HG03558 (cell line): ENCODE data around the gene ANP32A.

Experiments used
- ATAC-seq: cut with Tn5 transposase; IDR thresholded peaks from one replicate; pipeline ENCODE4 v1.9.1; 2021; ENCODE audit warnings: moderate number of reproducible peaks; ENCODE audit not compliant: unreplicated experiment; ENCODE audit errors: extremely low read depth

Gene ANP32A

GRCh38 chr15:68800875-68801274 is 19.8 kb downstream of the ANP32A start:
- ATAC-seq = no peak

- ATAC-seq = no peak
These were observed 22.2 kb downstream of the ANP32A start for GRCh38 chr15:68798346-68799094.

DNA sequence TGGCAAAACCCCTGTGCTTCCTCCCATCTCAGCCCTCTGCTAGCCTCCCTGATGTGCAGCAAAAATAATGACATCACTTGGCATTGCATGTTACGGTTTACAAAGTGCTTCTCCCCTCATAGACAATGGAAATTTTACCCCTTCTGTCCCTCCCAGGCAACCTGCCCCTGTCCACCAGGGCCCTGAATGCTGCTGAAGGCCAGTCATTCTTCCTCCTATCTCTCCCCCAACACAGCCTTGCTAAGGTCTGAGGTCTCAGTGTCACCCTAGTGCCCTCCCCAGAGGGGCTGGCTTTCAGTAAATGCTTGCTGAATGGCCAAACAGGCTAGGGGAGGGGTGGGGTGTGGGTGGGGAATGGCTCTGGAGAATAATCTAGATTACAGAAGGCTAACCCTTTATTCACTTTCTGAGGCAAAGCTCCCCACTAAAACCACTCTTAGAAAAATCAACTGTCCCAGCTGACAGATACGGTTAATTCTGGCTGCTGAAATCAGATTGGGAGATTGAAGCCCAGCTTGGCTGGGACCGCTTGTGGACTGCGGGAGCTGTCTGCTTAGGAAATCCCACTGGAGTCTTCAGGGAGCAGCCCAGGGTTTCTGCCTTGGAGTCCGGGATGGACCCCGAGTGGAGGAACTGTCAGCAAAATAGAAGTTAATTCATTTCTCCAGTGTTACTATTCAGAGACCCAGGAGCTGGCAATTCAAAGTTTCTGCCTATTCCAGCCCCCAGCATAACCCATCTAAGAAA is 22.9 kb downstream of the ANP32A start:
- no peak for ATAC-seq

- ATAC-seq = no peak
These were observed 23.5 kb downstream of the ANP32A start for GRCh38 chr15:68797191-68797590.

DNA sequence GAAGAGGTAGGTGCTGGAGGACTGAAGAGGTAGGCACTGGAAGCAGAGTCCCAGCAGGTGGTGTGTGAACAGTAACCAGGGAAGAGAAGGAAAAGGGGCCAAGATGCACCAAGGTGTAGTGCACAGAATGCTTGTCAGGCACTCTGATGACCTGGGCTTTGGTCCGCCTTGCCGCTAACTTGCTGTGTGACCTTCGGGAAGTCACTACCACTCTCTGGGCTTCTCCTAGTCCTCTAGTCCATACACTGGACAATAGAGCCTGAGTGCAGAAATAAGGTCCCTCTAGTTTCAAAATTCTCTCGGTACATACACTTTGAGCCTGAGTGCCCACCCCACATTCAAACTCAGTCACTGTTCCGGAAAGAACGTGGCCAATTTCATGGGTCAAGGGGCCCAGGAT is 24.1 kb downstream of the ANP32A start:
- ATAC-seq = no peak

- ATAC-seq = no peak
These were observed 25.3 kb downstream of the ANP32A start for GRCh38 chr15:68795298-68795848.

- ATAC-seq = no peak
These were observed 25.8 kb downstream of the ANP32A start for GRCh38 chr15:68794863-68795262.

DNA sequence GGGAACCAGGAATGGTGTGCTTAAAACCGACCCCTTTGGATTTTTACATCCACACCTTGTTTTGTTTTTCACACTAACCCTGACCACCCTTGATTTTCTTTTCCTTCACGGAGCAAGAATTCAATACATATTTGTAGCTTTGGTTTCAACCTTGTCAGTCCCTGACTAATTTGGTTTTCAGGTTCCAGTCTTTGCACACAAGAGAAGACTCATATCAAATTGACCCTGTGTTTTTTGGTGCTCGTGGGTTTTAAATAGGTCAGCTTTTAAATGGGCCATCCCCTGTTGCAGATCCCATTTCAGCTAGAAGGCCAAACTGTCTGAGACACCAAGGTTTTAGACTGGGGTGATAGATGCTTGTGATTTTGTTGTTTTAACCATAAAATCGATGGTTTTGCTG is 26.4 kb downstream of the ANP32A start:
- no peak for ATAC-seq

GRCh38 chr15:68793776-68794175 is 26.9 kb downstream of the ANP32A start:
- ATAC-seq = no peak

GRCh38 chr15:68792901-68793766 is 27.6 kb downstream of the ANP32A start:
- ATAC-seq = no peak

GRCh38 chr15:68791431-68792283 is 29.0 kb downstream of the ANP32A start:
- peak; percentile 28 for ATAC-seq

DNA sequence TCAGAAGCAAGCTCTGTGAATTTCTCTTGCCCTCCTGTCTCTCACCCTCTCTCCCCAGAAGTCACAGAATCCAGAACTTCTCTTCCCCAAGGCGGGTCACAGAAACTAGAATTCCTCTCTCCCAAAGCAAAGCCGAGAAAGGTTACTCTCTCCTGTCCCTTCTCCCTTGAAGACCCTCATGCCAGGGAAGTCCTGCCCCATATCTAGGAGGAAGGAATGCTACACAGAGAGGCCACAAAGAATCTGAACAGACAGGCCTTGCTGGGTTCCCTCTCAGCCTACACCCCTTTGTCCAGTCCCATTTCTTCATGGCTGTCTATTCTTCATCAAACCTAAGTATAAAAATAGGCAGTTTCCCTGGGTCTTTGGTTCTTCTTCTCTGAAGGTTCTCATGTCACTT is 29.8 kb downstream of the ANP32A start:
- ATAC-seq = no peak

GRCh38 chr15:68790242-68790575 is 30.5 kb downstream of the ANP32A start:
- no peak for ATAC-seq

DNA sequence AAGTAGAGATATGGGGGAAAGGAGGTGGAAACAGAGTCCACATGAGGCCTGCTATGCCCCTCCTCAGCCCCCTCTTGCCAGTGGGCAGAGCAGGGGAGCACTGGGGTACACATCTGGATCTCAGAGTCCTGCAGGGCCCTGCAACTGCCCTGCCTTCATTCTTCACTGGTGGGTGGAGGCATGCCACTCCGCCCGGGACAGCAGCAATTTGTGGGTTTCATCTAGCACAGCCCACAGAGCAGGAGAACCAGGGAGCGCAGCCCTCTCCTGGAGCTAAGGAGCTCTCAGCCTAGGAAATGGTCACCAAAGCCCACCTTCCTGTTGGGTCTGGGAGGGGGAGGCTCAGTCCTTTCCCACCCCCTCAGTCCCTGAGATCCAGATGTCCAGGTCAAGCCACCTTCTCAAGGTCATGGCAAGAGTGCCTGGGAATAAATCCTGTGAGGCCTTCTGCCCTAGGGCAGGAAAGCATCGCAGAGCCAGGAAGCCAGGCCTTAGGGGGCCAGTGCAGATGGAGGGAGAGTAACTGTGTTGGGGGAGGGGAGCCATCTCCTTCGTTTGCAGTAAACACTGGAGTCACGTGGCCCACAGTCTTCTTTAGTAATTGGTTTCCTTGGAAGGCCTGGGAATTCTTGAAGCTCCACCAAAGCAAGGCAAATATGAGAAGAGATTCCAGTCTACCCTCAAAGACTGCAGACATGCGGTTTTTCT is 31.0 kb downstream of the ANP32A start:
- ATAC-seq = no peak

- ATAC-seq = no peak
These were observed 31.6 kb downstream of the ANP32A start for GRCh38 chr15:68789091-68789490.

DNA sequence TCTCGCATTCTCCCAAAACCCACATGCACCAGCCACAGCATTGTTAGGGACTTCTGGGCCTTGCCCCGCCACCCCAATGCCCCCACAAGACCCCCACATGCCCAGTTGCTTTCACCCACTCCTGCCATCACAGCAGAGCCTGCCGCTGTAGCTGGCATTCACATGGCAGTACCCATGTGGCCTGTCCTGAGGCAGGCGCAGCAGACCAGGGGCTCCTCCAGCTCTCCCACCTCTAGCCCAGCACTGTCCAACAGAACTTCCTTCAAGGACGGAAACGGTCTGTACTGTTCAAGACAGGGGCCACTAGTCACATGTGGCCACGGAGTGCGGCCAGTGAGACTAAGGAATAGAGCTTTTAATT is 32.5 kb downstream of the ANP32A start:
- ATAC-seq = no peak

GRCh38 chr15:68787609-68788263 is 33.0 kb downstream of the ANP32A start:
- ATAC-seq = no peak

DNA sequence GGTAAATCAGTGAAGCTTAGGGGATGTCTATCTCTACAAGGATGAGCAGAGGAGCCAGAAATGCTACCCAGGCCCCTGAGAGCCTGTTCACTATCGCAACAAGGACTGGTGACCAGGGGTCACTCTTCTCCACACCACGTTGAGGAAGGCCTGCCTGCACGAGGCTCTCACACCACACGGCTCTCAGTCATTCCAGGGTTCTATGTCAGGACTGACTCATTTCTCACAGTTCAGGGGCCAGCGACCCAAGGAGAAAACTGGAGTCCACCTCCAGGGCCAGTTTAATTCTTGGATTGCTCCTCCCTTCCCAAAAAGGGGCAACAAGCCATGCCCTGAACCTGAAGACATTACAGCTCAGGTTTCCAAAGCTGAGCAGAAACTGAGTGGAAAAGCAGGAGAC is 33.9 kb downstream of the ANP32A start:
- no peak for ATAC-seq

GRCh38 chr15:68785541-68785940 is 35.2 kb downstream of the ANP32A start:
- no peak for ATAC-seq
